Activated naive CD4-positive, alpha-beta T cell treated with anti-CD3 and anti-CD28 coated beads, Interleukin-2, amount 50 U/mL, for 16 hours (primary cell): ENCODE results near the gene TNNI2.
A peak's percentile ranks its signal among the peaks of the same experiment; 100 is the strongest.
"Not testable (repeated sequence)": the region's sequence is repeated elsewhere in the genome, so short reads cannot be mapped to it uniquely, and the experiment has no call there.

Source experiments
- DNase-seq: peaks from one replicate; pipeline ENCODE4 v3.0.0-alpha.2; 2020

The TNNI2 gene

GRCh38 chr11:1862588-1863351 is 24.0 kb downstream of the TNNI2 start:
- DNase-seq = no peak

- DNase-seq = no peak
Observed at GRCh38 chr11:1863352-1864216, 24.8 kb downstream of the TNNI2 start.

- no peak for DNase-seq
Observed at GRCh38 chr11:1864231-1864630, 25.4 kb downstream of the TNNI2 start.

GRCh38 chr11:1864831-1865665 is 26.3 kb downstream of the TNNI2 start:
- DNase-seq = no peak

GRCh38 chr11:1866226-1866625 is 27.4 kb downstream of the TNNI2 start:
- no peak for DNase-seq

- no peak for DNase-seq
Observed at GRCh38 chr11:1866776-1867175, 28.0 kb downstream of the TNNI2 start.

GRCh38 chr11:1867381-1867780 is 28.6 kb downstream of the TNNI2 start:
- no peak for DNase-seq

GRCh38 chr11:1868056-1868635 is 29.4 kb downstream of the TNNI2 start:
- no peak for DNase-seq

- DNase-seq = no peak
Observed at GRCh38 chr11:1868636-1869291, 30.0 kb downstream of the TNNI2 start.

GRCh38 chr11:1869427-1870325 is 30.9 kb downstream of the TNNI2 start:
- no peak for DNase-seq

- DNase-seq = no peak
Observed at GRCh38 chr11:1870326-1870696, 31.5 kb downstream of the TNNI2 start.

- peak; percentile 50 for DNase-seq
Observed at GRCh38 chr11:1870721-1871466, 32.1 kb downstream of the TNNI2 start.

- DNase-seq = peak; percentile 9
Observed at GRCh38 chr11:1871531-1871930, 32.8 kb downstream of the TNNI2 start.

GRCh38 chr11:1872267-1872985 is 33.6 kb downstream of the TNNI2 start:
- DNase-seq = peak; percentile 7

- peak; percentile 9 for DNase-seq
Observed at GRCh38 chr11:1873048-1873812, 34.4 kb downstream of the TNNI2 start.

- DNase-seq = not testable (repeated sequence)
Observed at GRCh38 chr11:1873813-1874150, 35.0 kb downstream of the TNNI2 start.

GRCh38 chr11:1874441-1875092 is 35.8 kb downstream of the TNNI2 start:
- DNase-seq = peak; percentile 8

GRCh38 chr11:1875093-1875850 is 36.5 kb downstream of the TNNI2 start:
- peak; percentile 9 for DNase-seq
